RPMI7951 (cell line): Measurements from ENCODE around the gene DEPDC7. TPM values are rescaled to one million over a fixed set of nuclear protein-coding genes. Genes with fewer than 3 reads are reported as not detected.
A peak's percentile ranks its signal among the peaks of the same experiment; 100 is the strongest.
"Not testable (repeated sequence)": the region's sequence is repeated elsewhere in the genome, so short reads cannot be mapped to it uniquely, and the experiment has no call there.

Experiments used
- DNase-seq: peaks from one replicate; pipeline ENCODE4 v3.0.0-alpha.2; 2012; ENCODE audit warnings: low read depth
- total RNA-seq: library from RNA; depleted of rRNA; stranded (reverse); fragments of >200 nt; shearing (Covaris generic); gene quantifications from 2 replicates; pipeline ENCODE4 v1.2.3, GENCODE V29; 2014

The DEPDC7 gene
- total RNA-seq, 1 experiment from 2014 or later: 14.7 TPM

GRCh38 chr11:33025339-33025722 lies 9.7 kb downstream of the DEPDC7 start:
- no peak for DNase-seq

- no peak for DNase-seq
These were observed 11.6 kb downstream of the DEPDC7 start for GRCh38 chr11:33027233-33027632.

GRCh38 chr11:33027846-33028536 lies 12.3 kb downstream of the DEPDC7 start:
- DNase-seq: peak; percentile 2

GRCh38 chr11:33028537-33028914 lies 12.8 kb downstream of the DEPDC7 start:
- DNase-seq: no peak

GRCh38 chr11:33029218-33029617 lies 13.5 kb downstream of the DEPDC7 start:
- DNase-seq: not testable (repeated sequence)

- DNase-seq: no peak
These were observed 17.8 kb downstream of the DEPDC7 start for GRCh38 chr11:33033493-33033892.

GRCh38 chr11:33035011-33035410 lies 19.3 kb downstream of the DEPDC7 start:
- no peak for DNase-seq

- peak; percentile 86 for DNase-seq
These were observed 23.8 kb downstream of the DEPDC7 start, which contains the start of gene TCP11L1 for GRCh38 chr11:33039274-33040032. TSS of gene TCP11L1 (plus strand) at chr11:33039572. CDS start at chr11:33043774, 4,202 bp downstream.

- peak; percentile 14 for DNase-seq
These were observed 24.6 kb downstream of the DEPDC7 start for GRCh38 chr11:33040033-33040861.

GRCh38 chr11:33040862-33041453 lies 25.3 kb downstream of the DEPDC7 start:
- DNase-seq: no peak

- DNase-seq: peak; percentile 21
These were observed 27.6 kb downstream of the DEPDC7 start for GRCh38 chr11:33043221-33043830.

- DNase-seq: peak; percentile 67
These were observed 28.6 kb downstream of the DEPDC7 start for GRCh38 chr11:33044285-33044756.

- peak; percentile 70 for DNase-seq
These were observed 30.0 kb downstream of the DEPDC7 start for GRCh38 chr11:33045551-33046255.

GRCh38 chr11:33048701-33049100 lies 33.0 kb downstream of the DEPDC7 start:
- DNase-seq: not testable (repeated sequence)

GRCh38 chr11:33049565-33050408 lies 34.1 kb downstream of the DEPDC7 start:
- not testable (repeated sequence) for DNase-seq

GRCh38 chr11:33052231-33052630 lies 36.6 kb downstream of the DEPDC7 start:
- no peak for DNase-seq

- DNase-seq: no peak
These were observed 39.7 kb downstream of the DEPDC7 start for GRCh38 chr11:33055375-33055774.

- no peak for DNase-seq
These were observed 41.6 kb downstream of the DEPDC7 start for GRCh38 chr11:33057284-33057683.

GRCh38 chr11:33059331-33060007 lies 43.8 kb downstream of the DEPDC7 start:
- no peak for DNase-seq
